Choroid plexus epithelial cell (primary cell): ENCODE measurements around the gene VPS72.
"Not testable (repeated sequence)": the region's sequence is repeated elsewhere in the genome, so short reads cannot be mapped to it uniquely, and the experiment has no call there.

Experiments used
- DNase-seq: peaks from one replicate; pipeline ENCODE4 v3.0.0-alpha.2; 2010; ENCODE audit warnings: low read depth
- H3K4me3 ChIP-seq: 2 replicates; pipeline ENCODE4 v1.5.1; 2011; ENCODE audit warnings: low read depth, mild to moderate bottlenecking, control low read depth, low read length, moderate library complexity
- TF ChIP-seq, protein P1 (sequence below): conservative IDR thresholded peaks from 2 replicates; pipeline ENCODE4 v1.5.1; 2011; ENCODE audit warnings: low read depth, mild to moderate bottlenecking, control low read depth, inconsistent platforms, low read length, moderate library complexity

The VPS72 gene

GRCh38 chr1:151213560-151213959 is 23.6 kb upstream of the VPS72 start:
- TF ChIP-seq, protein P1, sequence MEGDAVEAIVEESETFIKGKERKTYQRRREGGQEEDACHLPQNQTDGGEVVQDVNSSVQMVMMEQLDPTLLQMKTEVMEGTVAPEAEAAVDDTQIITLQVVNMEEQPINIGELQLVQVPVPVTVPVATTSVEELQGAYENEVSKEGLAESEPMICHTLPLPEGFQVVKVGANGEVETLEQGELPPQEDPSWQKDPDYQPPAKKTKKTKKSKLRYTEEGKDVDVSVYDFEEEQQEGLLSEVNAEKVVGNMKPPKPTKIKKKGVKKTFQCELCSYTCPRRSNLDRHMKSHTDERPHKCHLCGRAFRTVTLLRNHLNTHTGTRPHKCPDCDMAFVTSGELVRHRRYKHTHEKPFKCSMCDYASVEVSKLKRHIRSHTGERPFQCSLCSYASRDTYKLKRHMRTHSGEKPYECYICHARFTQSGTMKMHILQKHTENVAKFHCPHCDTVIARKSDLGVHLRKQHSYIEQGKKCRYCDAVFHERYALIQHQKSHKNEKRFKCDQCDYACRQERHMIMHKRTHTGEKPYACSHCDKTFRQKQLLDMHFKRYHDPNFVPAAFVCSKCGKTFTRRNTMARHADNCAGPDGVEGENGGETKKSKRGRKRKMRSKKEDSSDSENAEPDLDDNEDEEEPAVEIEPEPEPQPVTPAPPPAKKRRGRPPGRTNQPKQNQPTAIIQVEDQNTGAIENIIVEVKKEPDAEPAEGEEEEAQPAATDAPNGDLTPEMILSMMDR, result no peak
- DNase-seq, result peak; percentile 52
- H3K4me3 ChIP-seq, result no peak overlapping the region

DNA sequence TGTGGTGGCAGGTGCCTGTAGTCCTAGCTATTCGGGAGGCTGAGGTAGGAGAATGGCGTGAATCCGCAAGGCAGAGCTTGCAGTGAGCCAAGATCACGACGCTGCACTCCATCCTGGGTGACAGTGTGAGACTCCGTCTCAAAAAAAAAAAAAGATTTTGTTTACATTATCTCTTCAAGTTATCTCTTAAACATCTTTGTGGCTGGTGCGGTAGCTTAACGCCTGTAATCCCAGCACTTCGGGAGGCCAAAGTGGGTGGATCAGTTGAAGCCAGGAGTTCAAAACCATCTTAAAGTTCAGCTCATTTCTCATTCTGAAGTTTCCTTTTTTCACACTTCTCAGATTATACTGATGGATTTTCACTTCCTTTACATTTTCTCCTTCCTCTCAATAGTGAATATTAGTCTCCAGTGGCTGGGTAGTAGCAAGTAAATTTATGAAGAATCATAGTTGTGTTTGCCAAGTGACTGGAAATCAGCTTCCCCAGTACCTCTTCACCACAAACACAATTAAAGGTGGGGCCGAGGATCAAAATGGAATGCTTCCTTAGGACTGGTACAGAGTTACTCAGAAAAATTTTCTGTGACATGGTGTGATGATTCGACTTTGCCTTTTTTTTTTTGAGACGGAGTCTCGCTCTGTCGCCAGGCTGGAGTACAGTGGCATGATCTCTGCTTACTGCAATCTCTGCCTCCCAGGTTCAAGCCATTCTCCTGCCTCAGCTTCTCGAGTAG is 22.1 kb upstream of the VPS72 start:
- DNase-seq, result no peak
- TF ChIP-seq, protein P1, result no peak
- H3K4me3 ChIP-seq, result no peak overlapping the region

DNA sequence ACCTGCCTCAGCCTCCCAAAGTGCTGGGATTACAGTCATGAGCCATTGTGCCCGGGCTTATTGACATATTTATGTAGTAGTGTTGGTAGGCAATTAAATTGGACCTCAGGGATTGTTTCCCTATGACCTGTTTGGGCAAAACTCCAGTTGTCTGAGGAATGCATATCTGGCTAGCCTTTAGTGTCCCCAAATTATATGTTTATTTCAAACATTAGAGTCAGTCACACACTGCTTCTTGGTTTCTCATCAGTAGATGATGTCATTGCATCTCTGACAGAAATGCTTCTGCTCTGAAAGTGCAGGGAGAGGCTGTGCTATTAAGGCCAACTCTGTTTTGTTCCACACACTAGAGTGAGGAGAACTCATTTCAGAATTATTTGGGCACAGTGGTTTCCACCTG is 20.8 kb upstream of the VPS72 start:
- TF ChIP-seq, protein P1, result no peak
- H3K4me3 ChIP-seq, result no peak overlapping the region
- DNase-seq, result peak; percentile 29

GRCh38 chr1:151205381-151205965 is 15.5 kb upstream of the VPS72 start:
- not testable (repeated sequence) for DNase-seq, H3K4me3 ChIP-seq

DNA sequence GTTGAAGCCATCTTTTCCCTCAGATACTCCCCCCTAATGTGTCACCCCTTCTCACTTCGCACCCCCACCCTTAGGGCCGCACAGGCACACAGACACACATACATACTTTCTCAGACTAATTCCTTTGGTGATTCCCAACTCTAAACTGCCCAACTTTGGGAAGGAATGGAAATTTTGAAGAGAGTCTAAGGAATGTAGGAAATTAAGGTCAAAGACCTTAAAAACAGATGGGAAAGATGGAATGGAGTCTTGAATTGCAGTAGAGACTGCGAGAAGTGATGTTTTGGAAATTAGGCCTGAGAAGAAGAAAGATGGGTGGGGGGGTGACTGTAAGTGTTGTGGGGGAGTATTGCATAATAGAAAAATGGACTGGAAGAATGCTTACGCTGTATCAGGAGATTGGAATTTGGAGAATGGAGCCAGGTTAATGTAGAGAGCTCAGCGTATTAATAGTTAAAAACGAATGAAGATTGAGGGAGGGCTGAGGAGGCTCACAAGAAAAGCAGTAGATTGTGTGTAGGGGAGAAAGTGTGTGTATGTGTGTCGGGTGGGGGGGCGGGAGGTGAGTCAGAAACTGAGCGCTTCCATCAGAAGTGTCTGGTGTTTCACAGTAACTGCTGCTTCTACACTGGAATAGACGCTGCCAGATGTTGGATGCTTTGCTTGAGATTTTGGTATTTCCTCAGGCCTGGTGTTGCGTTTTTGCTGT is 10.0 kb upstream of the VPS72 start:
- DNase-seq, result peak; percentile 90
- TF ChIP-seq, protein P1, result no peak
- H3K4me3 ChIP-seq, result peak overlapping the region; percentile 98

DNA sequence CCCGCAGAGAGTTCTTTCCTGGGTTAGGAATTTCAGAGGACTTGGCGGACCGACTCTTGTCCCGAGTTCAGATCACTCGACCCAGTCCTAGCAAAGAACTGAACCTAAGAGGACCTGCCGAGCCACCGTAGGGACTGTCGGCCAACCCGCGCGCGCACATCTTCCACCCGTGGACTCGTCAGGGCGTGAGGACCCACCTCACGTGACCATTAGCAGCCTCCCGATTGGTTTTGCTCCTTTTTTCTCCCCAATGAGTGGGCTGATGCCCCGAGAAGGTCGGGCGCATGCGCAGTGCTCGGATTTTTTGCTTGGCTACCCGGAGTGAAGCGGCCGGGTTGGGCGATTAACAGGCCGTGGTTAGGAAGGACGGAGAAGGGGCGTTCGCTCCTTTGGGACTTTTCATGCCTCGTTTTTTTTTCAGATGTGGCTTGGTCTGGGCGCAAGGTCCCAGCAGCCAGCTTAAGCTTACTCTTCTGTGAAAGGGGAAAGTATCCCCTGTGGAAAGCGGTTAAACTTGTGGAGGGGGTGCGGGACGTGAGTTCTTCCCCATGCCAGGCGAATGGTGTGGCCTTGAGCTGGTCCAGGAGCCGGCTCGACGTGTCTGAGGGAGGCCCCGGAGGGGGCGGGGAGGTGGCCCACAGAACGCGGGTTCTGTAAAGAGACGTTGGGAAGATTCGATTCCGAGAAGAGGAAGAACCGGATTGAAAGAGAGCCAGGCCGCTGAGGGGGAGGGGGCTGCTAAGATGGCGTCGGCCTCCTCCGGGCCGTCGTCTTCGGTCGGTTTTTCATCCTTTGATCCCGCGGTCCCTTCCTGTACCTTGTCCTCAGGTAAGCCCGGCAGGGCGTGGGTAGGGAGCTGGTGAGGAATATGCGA is 8.5 kb upstream of the VPS72 start, which contains the start of gene PIP5K1A:
PIP5K1A (plus strand) TSS at position 299 of the 874 bp plus-strand sequence; CDS start at position 744, 445 bp downstream.
- TF ChIP-seq, protein P1, result no peak
- H3K4me3 ChIP-seq, result peak within 1 kb of the TSS; percentile 98
- DNase-seq, result peak; percentile 99
